Measurements from ENCODE around the gene ARMH2. TPM values are rescaled to one million over a fixed set of nuclear protein-coding genes. Genes with fewer than 3 reads are reported as not detected.
"Not testable (repeated sequence)": the region's sequence is repeated elsewhere in the genome, so short reads cannot be mapped to it uniquely, and the experiment has no call there.

The ARMH2 gene
- total RNA-seq, 2 experiments from 2014 or later, result not detected

GRCh38 chr6:24777227-24777626 lies 21.5 kb downstream of the ARMH2 start:
- ChIA-PET POLR2A (no interaction called here), CTCF (interaction anchor here (0.8 kb wide), 1 partner anchor 196 kb away, joined by 3 read pairs; no protein-coding TSS in a partner anchor)
- H3K27ac Mint-ChIP-seq, result no peak overlapping the region
- H3K4me3 Mint-ChIP-seq, result peak overlapping the region; percentile 45
- H3K9me3 Mint-ChIP-seq, result no peaks in the 10 kb centered on the region
- peaks cover 29% of the 10 kb centered on the region for H3K4me1 Mint-ChIP-seq (ENCODE audit: low read depth)
- no peak for DNase-seq
- H3K27me3 Mint-ChIP-seq, result no peaks in the 10 kb centered on the region
- intact Hi-C loops (cut with micrococcal nuclease), result loop anchor here (5.0 kb wide), 1 partner anchor 55 kb away; no protein-coding TSS in a partner anchor
- peaks cover 45% of the 10 kb centered on the region for H3K36me3 Mint-ChIP-seq

- DNase-seq, result peak; percentile 65
- peaks cover 29% of the 10 kb centered on the region for H3K4me1 Mint-ChIP-seq (ENCODE audit: low read depth)
- intact Hi-C loops (cut with micrococcal nuclease), result loop anchor here (1.0 to 5.0 kb wide), 7 partner anchors 32 to 295 kb away; partner anchors contain the start of genes ACOT13 and TDP2
- H3K36me3 Mint-ChIP-seq, result peaks cover 33% of the 10 kb centered on the region
- no peaks in the 10 kb centered on the region for H3K9me3 Mint-ChIP-seq
- H3K27me3 Mint-ChIP-seq, result no peaks in the 10 kb centered on the region
- POLR2A ChIA-PET, result interaction anchor here (0.8 to 2.6 kb wide), 15 partner anchors 8 to 260 kb away, joined by 3 to 24 read pairs (median 3); partner anchors contain the start of gene C6orf62
- peak overlapping the region; percentile 100 for H3K27ac Mint-ChIP-seq
- CTCF ChIA-PET, result interaction anchor here (0.6 to 1.9 kb wide), 8 partner anchors 10 to 280 kb away, joined by 3 to 8 read pairs (median 6); partner anchors contain the start of gene ALDH5A1
- H3K4me3 Mint-ChIP-seq, result peak overlapping the region; percentile 99
These were observed 23.1 kb downstream of the ARMH2 start for GRCh38 chr6:24775520-24776058.

- H3K27me3 Mint-ChIP-seq, result no peaks in the 10 kb centered on the region
- H3K36me3 Mint-ChIP-seq, result peaks cover 28% of the 10 kb centered on the region
- peak within 1 kb of the TSS; percentile 100 for H3K27ac Mint-ChIP-seq
- ChIA-PET POLR2A (interaction anchor here (0.9 to 2.6 kb wide), 14 partner anchors 9 to 261 kb away, joined by 3 to 24 read pairs (median 3); partner anchors contain the start of gene C6orf62), CTCF (interaction anchor here (0.8 to 3.8 kb wide), 9 partner anchors 11 to 280 kb away, joined by 3 to 19 read pairs (median 6); partner anchors contain the start of gene ALDH5A1)
- intact Hi-C loops (cut with micrococcal nuclease), result loop anchor here (1.0 to 5.0 kb wide), 7 partner anchors 32 to 295 kb away; partner anchors contain the start of genes ACOT13 and TDP2
- peak; percentile 98 for DNase-seq
- H3K4me3 Mint-ChIP-seq, result peak within 1 kb of the TSS; percentile 99
- H3K4me1 Mint-ChIP-seq (ENCODE audit: low read depth), result peaks cover 27% of the 10 kb centered on the region
- H3K9me3 Mint-ChIP-seq, result no peaks in the 10 kb centered on the region
These were observed 23.8 kb downstream of the ARMH2 start, which contains the start of gene GMNN for GRCh38 chr6:24774696-24775519. TSS of gene GMNN (plus strand) at chr6:24774937. CDS start at chr6:24777247, 2,310 bp downstream.

- no peaks in the 10 kb centered on the region for H3K36me3 Mint-ChIP-seq
- ChIA-PET CTCF (interaction anchor here (1.1 to 7.1 kb wide), 4 partner anchors 50 to 250 kb away, joined by 3 to 117 read pairs (median 8); partner anchors contain the start of gene C6orf62), POLR2A (interaction anchor here (0.6 kb wide), 1 partner anchor 335 kb away, joined by 3 read pairs; no protein-coding TSS in a partner anchor)
- peaks cover 2% of the 10 kb centered on the region for H3K4me1 Mint-ChIP-seq (ENCODE audit: low read depth)
- H3K27ac Mint-ChIP-seq, result no peak overlapping the region
- no peak overlapping the region for H3K4me3 Mint-ChIP-seq
- H3K27me3 Mint-ChIP-seq, result no peaks in the 10 kb centered on the region
- DNase-seq, result no peak
- H3K9me3 Mint-ChIP-seq, result no peaks in the 10 kb centered on the region
- intact Hi-C loops (cut with micrococcal nuclease), result loop anchor here (5.0 to 10.0 kb wide), 2 partner anchors 336 to 484 kb away; no protein-coding TSS in a partner anchor
These were observed 30.4 kb downstream of the ARMH2 start for GRCh38 chr6:24768361-24768760.

- no peak overlapping the region for H3K27ac Mint-ChIP-seq
- H3K4me1 Mint-ChIP-seq (ENCODE audit: low read depth), result peaks cover 4% of the 10 kb centered on the region
- CTCF ChIA-PET, result interaction anchor here (0.7 to 7.1 kb wide), 14 partner anchors 24 to 484 kb away, joined by 3 to 117 read pairs (median 4); partner anchors contain the start of genes ACOT13, C6orf62 and TDP2
- no peak for DNase-seq
- no peaks in the 10 kb centered on the region for H3K9me3 Mint-ChIP-seq
- no peaks in the 10 kb centered on the region for H3K27me3 Mint-ChIP-seq
- POLR2A ChIA-PET, result interaction anchor here (0.7 kb wide), 1 partner anchor 66 kb away, joined by 6 read pairs; no protein-coding TSS in a partner anchor
- no peak overlapping the region for H3K4me3 Mint-ChIP-seq
- intact Hi-C loops (cut with micrococcal nuclease), result loop anchor here (1.0 to 10.0 kb wide), 5 partner anchors 48 to 482 kb away; partner anchors contain the start of gene C6orf62
- H3K36me3 Mint-ChIP-seq, result no peaks in the 10 kb centered on the region
These were observed 31.8 kb downstream of the ARMH2 start for GRCh38 chr6:24766680-24767462.

- H3K27me3 Mint-ChIP-seq; H3K9me3 Mint-ChIP-seq; DNase-seq; H3K4me3 Mint-ChIP-seq; H3K4me1 Mint-ChIP-seq (ENCODE audit: low read depth); H3K36me3 Mint-ChIP-seq; H3K27ac Mint-ChIP-seq; POLR2A ChIA-PET: not testable (repeated sequence)
- CTCF ChIA-PET, result interaction anchor here (0.7 to 7.1 kb wide), 10 partner anchors 52 to 483 kb away, joined by 3 to 117 read pairs (median 3); partner anchors contain the start of genes ACOT13 and TDP2
- intact Hi-C loops (cut with micrococcal nuclease), result loop anchor here (1.0 to 10.0 kb wide), 5 partner anchors 47 to 481 kb away; partner anchors contain the start of gene C6orf62
These were observed 32.7 kb downstream of the ARMH2 start for GRCh38 chr6:24765968-24766367.

- CTCF ChIA-PET, result interaction anchor here (0.6 to 7.1 kb wide), 9 partner anchors 51 to 482 kb away, joined by 3 to 117 read pairs (median 3); partner anchors contain the start of genes ACOT13 and TDP2
- H3K9me3 Mint-ChIP-seq; DNase-seq; H3K27me3 Mint-ChIP-seq; H3K4me3 Mint-ChIP-seq; POLR2A ChIA-PET; H3K36me3 Mint-ChIP-seq; H3K4me1 Mint-ChIP-seq (ENCODE audit: low read depth); H3K27ac Mint-ChIP-seq: not testable (repeated sequence)
- intact Hi-C loops (cut with micrococcal nuclease), result loop anchor here (5.0 to 10.0 kb wide), 2 partner anchors 333 to 480 kb away; no protein-coding TSS in a partner anchor
These were observed 33.6 kb downstream of the ARMH2 start for GRCh38 chr6:24764833-24765828.

- Mint-ChIP-seq H3K4me3 (no peak overlapping the region), H3K9me3 (no peaks in the 10 kb centered on the region), H3K27me3 (no peaks in the 10 kb centered on the region), H3K27ac (no peak overlapping the region), H3K4me1 (ENCODE audit: low read depth) (peaks cover 5% of the 10 kb centered on the region), H3K36me3 (no peaks in the 10 kb centered on the region)
- ChIA-PET CTCF (interaction anchor here (7.1 kb wide), 1 partner anchor 181 kb away, joined by 117 read pairs; no protein-coding TSS in a partner anchor), POLR2A (no interaction called here)
- intact Hi-C loops (cut with micrococcal nuclease), result loop anchor here (10.0 kb wide), 1 partner anchor 479 kb away; no protein-coding TSS in a partner anchor
- no peak for DNase-seq
These were observed 35.1 kb downstream of the ARMH2 start for GRCh38 chr6:24763578-24763977.

- CTCF ChIA-PET, result interaction anchor here (1.2 to 1.4 kb wide), 2 partner anchors 178 to 181 kb away, joined by 3 to 4 read pairs; no protein-coding TSS in a partner anchor
- POLR2A ChIA-PET, result no interaction called here
- H3K4me3 Mint-ChIP-seq, result no peak overlapping the region
- H3K9me3 Mint-ChIP-seq, result no peaks in the 10 kb centered on the region
- peaks cover 5% of the 10 kb centered on the region for H3K4me1 Mint-ChIP-seq (ENCODE audit: low read depth)
- H3K27ac Mint-ChIP-seq, result no peak overlapping the region
- no peak for DNase-seq
- H3K36me3 Mint-ChIP-seq, result no peaks in the 10 kb centered on the region
- intact Hi-C loops (cut with micrococcal nuclease), result loop anchor here (10.0 kb wide), 1 partner anchor 477 kb away; no protein-coding TSS in a partner anchor
- H3K27me3 Mint-ChIP-seq, result no peaks in the 10 kb centered on the region
These were observed 36.9 kb downstream of the ARMH2 start for GRCh38 chr6:24761851-24762250.
